Activated naive CD8-positive, alpha-beta T cell treated with anti-CD3 and anti-CD28 coated beads for 36 hours (primary cell): Measurements from ENCODE around the gene ZNF784. TPM values are rescaled to one million over a fixed set of nuclear protein-coding genes. Genes with fewer than 3 reads are reported as not detected.

Experiments
- DNase-seq: peaks from one replicate; pipeline ENCODE4 v3.0.0; 2021
- H3K27ac Mint-ChIP-seq: one replicate; pipeline ENCODE4 v1.8.0; 2022; ENCODE audit warnings: mild to moderate bottlenecking, moderate library complexity, mixed read lengths
- H3K27me3 Mint-ChIP-seq: one replicate; pipeline ENCODE4 v1.8.0; 2022; ENCODE audit warnings: mild to moderate bottlenecking, mixed read lengths
- H3K36me3 Mint-ChIP-seq: one replicate; pipeline ENCODE4 v1.8.0; 2021; ENCODE audit warnings: mild to moderate bottlenecking, mixed read lengths
- H3K4me1 Mint-ChIP-seq: one replicate; pipeline ENCODE4 v1.8.0; 2021; ENCODE audit warnings: mixed read lengths
- H3K4me3 Mint-ChIP-seq: one replicate; pipeline ENCODE4 v1.8.0; 2022; ENCODE audit warnings: mild to moderate bottlenecking, moderate library complexity, mixed read lengths
- H3K9me3 Mint-ChIP-seq: one replicate; pipeline ENCODE4 v1.8.0; 2022; ENCODE audit warnings: mixed read lengths
- total RNA-seq, 2 experiments: library from RNA; stranded (reverse); gene quantifications; one replicate each; pipeline ENCODE4 v1.2.3, GENCODE V29; 2021

Gene ZNF784
- total RNA-seq, result 1 to 10 TPM; 3.7 to 3.9 TPM

GRCh38 chr19:55624109-55625003, at the start of gene ZNF784:
Gene ZNF784 (minus strand): TSS chr19:55624566. CDS start chr19:55624561, 5 bp downstream.
- H3K27me3 Mint-ChIP-seq, result peaks cover 9% of the 10 kb centered on the region
- peak; percentile 91 for DNase-seq
- no peaks in the 10 kb centered on the region for H3K9me3 Mint-ChIP-seq
- peak within 1 kb of the TSS; percentile 95 for H3K4me3 Mint-ChIP-seq
- peak within 1 kb of the TSS; percentile 97 for H3K27ac Mint-ChIP-seq
- H3K4me1 Mint-ChIP-seq, result peaks cover 47% of the 10 kb centered on the region
- H3K36me3 Mint-ChIP-seq, result peaks cover 17% of the 10 kb centered on the region

- no peak for DNase-seq
- H3K27ac Mint-ChIP-seq, result peak overlapping the region; percentile 58
- H3K4me3 Mint-ChIP-seq, result peak overlapping the region; percentile 14
- H3K9me3 Mint-ChIP-seq, result no peaks in the 10 kb centered on the region
- H3K27me3 Mint-ChIP-seq, result no peaks in the 10 kb centered on the region
- peaks cover 65% of the 10 kb centered on the region for H3K4me1 Mint-ChIP-seq
- H3K36me3 Mint-ChIP-seq, result peaks cover 34% of the 10 kb centered on the region
Observed at GRCh38 chr19:55673889-55674288, 49.5 kb upstream of the ZNF784 start.

- Mint-ChIP-seq H3K9me3 (no peaks in the 10 kb centered on the region), H3K36me3 (peaks cover 30% of the 10 kb centered on the region), H3K4me3 (peak overlapping the region; percentile 14), H3K4me1 (peaks cover 61% of the 10 kb centered on the region), H3K27ac (peak overlapping the region; percentile 58), H3K27me3 (no peaks in the 10 kb centered on the region)
- DNase-seq, result no peak
Observed at GRCh38 chr19:55673465-55673864, 49.1 kb upstream of the ZNF784 start.

GRCh38 chr19:55672418-55672817, 48.1 kb upstream of the ZNF784 start:
- H3K36me3 Mint-ChIP-seq, result peaks cover 23% of the 10 kb centered on the region
- no peak overlapping the region for H3K4me3 Mint-ChIP-seq
- no peak overlapping the region for H3K27ac Mint-ChIP-seq
- H3K9me3 Mint-ChIP-seq, result no peaks in the 10 kb centered on the region
- peaks cover 58% of the 10 kb centered on the region for H3K4me1 Mint-ChIP-seq
- no peak for DNase-seq
- no peaks in the 10 kb centered on the region for H3K27me3 Mint-ChIP-seq

DNA sequence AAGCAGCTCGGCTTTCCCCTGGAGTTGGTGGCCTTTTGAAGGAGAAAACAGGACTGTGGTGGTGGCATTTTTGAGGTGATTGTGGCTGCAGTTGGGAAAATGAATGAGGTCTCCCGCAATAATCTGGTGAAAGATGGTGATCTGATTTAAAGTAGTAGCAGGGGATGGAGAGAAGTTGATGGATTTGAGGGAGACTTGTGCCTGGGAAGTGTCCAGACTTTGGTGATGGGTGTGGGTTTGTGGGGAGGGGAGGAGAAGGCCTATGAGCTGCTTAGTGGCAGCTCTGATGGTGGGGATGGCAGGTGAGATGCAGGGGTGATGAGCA, 46.6 kb upstream of the ZNF784 start:
- no peaks in the 10 kb centered on the region for H3K9me3 Mint-ChIP-seq
- H3K4me3 Mint-ChIP-seq, result no peak overlapping the region
- peaks cover 51% of the 10 kb centered on the region for H3K4me1 Mint-ChIP-seq
- H3K27ac Mint-ChIP-seq, result peak overlapping the region; percentile 23
- no peak for DNase-seq
- peaks cover 20% of the 10 kb centered on the region for H3K36me3 Mint-ChIP-seq
- no peaks in the 10 kb centered on the region for H3K27me3 Mint-ChIP-seq

DNA sequence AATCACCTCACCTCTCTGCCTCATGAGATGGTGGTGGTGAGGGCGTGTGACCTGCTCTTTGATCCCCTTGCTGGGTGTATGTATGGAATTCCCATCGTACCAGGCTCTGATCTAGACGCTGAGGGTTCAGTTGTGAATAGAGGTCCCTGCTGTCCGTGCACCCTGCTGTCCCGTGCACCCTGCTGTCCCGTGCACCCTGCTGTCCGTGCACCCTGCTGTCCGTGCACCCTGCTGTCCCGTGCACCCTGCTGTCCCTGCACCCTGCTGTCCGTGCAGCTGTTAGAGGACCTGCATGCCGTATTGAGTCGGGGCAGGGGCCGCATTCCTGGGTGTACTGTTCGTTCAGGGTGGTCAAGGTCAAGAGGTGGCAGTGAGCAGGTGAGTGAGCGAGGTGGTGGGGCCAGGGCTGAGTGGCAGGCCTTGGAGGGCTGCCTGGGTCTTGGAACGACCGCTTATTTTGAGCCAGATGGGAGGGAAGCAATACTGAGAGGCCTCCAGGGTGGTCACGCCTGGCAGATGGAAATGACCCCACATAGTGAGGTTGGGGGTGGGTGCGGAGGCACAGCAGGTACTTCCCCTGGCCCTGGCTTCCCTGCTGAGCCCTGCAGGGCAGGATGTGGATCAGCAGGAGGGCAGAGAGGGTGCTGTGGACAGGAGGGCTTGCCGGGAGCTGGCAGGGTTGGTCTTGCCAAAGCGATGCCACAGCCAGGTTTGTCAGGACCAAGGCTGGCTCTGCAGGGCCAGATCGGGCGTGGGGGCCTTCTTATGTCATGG, 46.1 kb upstream of the ZNF784 start:
- H3K36me3 Mint-ChIP-seq, result peaks cover 18% of the 10 kb centered on the region
- no peaks in the 10 kb centered on the region for H3K9me3 Mint-ChIP-seq
- no peak for DNase-seq
- H3K4me1 Mint-ChIP-seq, result peaks cover 47% of the 10 kb centered on the region
- H3K27ac Mint-ChIP-seq, result peak overlapping the region; percentile 23
- no peak overlapping the region for H3K4me3 Mint-ChIP-seq
- H3K27me3 Mint-ChIP-seq, result no peaks in the 10 kb centered on the region

DNA sequence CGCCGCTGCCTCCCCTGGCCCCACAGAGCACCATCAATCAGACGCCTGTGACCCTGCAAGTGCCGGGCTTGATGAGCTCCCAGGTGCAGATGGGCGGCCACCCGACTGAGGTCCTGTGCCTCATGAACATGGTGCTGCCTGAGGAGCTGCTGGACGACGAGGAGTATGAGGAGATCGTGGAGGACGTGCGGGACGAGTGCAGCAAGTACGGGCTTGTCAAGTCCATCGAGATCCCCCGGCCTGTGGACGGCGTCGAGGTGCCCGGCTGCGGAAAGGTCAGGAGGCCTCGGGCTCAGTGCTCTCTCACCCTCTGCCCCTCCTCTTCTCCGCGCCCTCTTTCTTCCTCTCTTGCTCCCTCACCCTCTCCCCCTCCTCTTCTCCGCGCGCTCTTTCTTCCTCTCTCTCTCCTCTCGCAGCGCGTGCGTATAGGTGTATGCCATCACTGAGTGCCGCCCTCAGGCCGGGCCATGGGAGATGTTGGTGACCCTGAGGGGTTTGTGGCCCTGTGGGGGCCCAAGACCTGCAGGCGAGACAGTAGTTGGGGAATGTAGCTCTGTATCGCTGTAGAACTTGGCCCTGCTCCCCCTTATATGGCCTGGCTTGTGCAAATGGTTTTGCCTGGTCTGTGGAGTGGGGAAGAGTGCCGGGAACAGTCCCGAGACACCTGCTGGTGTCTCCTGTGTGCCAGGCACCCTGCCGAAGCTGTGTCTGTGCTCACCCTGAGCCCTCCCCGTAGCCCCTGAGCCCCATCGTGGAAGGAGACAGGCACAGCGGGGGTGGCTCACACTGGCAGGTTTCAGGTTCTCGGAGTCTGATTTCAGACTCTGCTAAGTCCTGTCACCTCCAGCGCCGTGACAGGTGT, 45.3 kb upstream of the ZNF784 start:
- Mint-ChIP-seq H3K4me1 (peaks cover 47% of the 10 kb centered on the region), H3K9me3 (no peaks in the 10 kb centered on the region), H3K27ac (no peak overlapping the region), H3K27me3 (no peaks in the 10 kb centered on the region), H3K36me3 (peaks cover 17% of the 10 kb centered on the region), H3K4me3 (no peak overlapping the region)
- DNase-seq, result no peak

- no peak for DNase-seq
- Mint-ChIP-seq H3K4me3 (no peak overlapping the region), H3K4me1 (peaks cover 42% of the 10 kb centered on the region), H3K27ac (no peak overlapping the region), H3K27me3 (no peaks in the 10 kb centered on the region), H3K36me3 (peaks cover 14% of the 10 kb centered on the region), H3K9me3 (no peaks in the 10 kb centered on the region)
Observed at GRCh38 chr19:55668603-55669348, 44.4 kb upstream of the ZNF784 start.

DNA sequence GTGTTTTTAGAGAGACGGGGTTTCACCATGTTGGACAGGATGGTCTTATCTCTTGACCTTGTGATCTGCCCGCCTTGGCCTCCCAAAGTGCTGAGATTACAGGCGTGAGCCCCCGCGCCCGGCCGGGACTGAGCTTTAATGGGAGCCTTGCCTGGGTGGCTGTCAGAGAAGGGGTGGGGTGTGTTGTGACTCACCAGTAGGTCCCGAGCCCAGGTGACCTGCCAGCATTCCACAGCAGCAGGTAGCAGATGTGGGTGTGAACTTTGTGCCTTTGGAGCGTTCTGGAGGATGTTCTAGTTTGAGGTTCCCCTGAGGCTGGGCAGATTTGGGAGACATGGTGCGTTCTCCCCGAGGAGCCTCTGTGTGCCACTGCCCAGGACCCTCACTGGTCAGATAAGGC, 43.6 kb upstream of the ZNF784 start:
- Mint-ChIP-seq H3K9me3 (no peaks in the 10 kb centered on the region), H3K27ac (peak overlapping the region; percentile 58), H3K36me3 (peaks cover 17% of the 10 kb centered on the region), H3K4me3 (no peak overlapping the region), H3K27me3 (no peaks in the 10 kb centered on the region), H3K4me1 (peaks cover 38% of the 10 kb centered on the region)
- no peak for DNase-seq

- no peak overlapping the region for H3K4me3 Mint-ChIP-seq
- peaks cover 21% of the 10 kb centered on the region for H3K36me3 Mint-ChIP-seq
- peak overlapping the region; percentile 12 for H3K27ac Mint-ChIP-seq
- H3K9me3 Mint-ChIP-seq, result no peaks in the 10 kb centered on the region
- no peaks in the 10 kb centered on the region for H3K27me3 Mint-ChIP-seq
- DNase-seq, result no peak
- peaks cover 41% of the 10 kb centered on the region for H3K4me1 Mint-ChIP-seq
Observed at GRCh38 chr19:55667511-55667910, 43.1 kb upstream of the ZNF784 start.

- no peaks in the 10 kb centered on the region for H3K9me3 Mint-ChIP-seq
- no peak for DNase-seq
- H3K36me3 Mint-ChIP-seq, result peaks cover 20% of the 10 kb centered on the region
- peaks cover 38% of the 10 kb centered on the region for H3K4me1 Mint-ChIP-seq
- H3K27me3 Mint-ChIP-seq, result no peaks in the 10 kb centered on the region
- H3K27ac Mint-ChIP-seq, result peak overlapping the region; percentile 12
- H3K4me3 Mint-ChIP-seq, result no peak overlapping the region
Observed at GRCh38 chr19:55667006-55667381, 42.6 kb upstream of the ZNF784 start.

- no peak overlapping the region for H3K27ac Mint-ChIP-seq
- no peaks in the 10 kb centered on the region for H3K27me3 Mint-ChIP-seq
- H3K4me1 Mint-ChIP-seq, result peaks cover 41% of the 10 kb centered on the region
Observed at GRCh38 chr19:55666343-55667005, 42.1 kb upstream of the ZNF784 start.

DNA sequence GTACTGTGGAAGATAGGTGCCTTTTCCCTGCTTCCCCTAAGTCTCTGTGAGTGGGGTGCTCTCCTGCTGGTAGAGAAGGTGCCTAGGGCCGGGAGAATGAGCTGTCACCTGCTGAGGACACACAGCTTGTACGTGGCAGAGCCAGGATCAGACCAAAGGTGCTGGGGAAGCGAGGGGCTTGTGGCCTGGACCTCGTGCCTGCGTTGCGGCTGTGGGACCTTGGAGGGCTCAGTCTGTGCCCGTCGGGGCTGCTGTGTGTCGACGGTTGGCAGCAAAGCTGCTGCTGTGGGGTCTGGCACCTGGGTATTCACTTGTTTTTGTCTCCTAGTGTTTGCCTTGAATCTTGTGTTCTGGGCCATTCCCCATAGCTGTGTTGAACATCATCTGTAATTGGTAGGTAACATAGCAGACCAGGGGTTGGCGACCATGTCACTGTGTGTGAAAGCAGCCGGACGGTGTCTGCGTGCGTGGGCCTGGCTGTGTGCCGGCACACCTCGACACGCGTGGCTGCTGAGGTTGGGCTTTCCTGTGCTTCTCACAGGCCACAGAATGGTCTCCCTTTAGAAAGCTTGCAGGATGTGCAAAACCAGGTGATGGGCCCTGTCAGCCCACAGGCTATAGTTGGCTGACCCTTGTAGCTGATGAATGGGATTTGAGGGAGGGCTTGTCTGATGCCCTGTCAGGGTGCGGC, 39.6 kb upstream of the ZNF784 start:
- Mint-ChIP-seq H3K9me3 (no peaks in the 10 kb centered on the region), H3K36me3 (peaks cover 29% of the 10 kb centered on the region), H3K27me3 (no peaks in the 10 kb centered on the region), H3K4me3 (no peak overlapping the region), H3K27ac (no peak overlapping the region), H3K4me1 (peaks cover 31% of the 10 kb centered on the region)
- DNase-seq, result no peak

More at GRCh38 chr19:55666343-55667005, 42.1 kb upstream of the ZNF784 start:
- DNase-seq, result no peak
- H3K4me3 Mint-ChIP-seq, result no peak overlapping the region
- no peaks in the 10 kb centered on the region for H3K9me3 Mint-ChIP-seq
- H3K36me3 Mint-ChIP-seq, result peaks cover 25% of the 10 kb centered on the region
